GM13976 (cell line): Measurements from ENCODE around the gene MTUS2.

Source experiments
- DNase-seq: peaks from one replicate; pipeline ENCODE4 v3.0.0; 2012; ENCODE audit warnings: low spot score
- in situ Hi-C: fragments of 300-500 bp; cut with MboI; formaldehyde crosslinking; loops from one replicate; pipeline ENCODE4 v1.12.0; 2022; ENCODE audit warnings: low sequenced_read_pairs, mixed read lengths, inconsistent platforms; ENCODE audit not compliant: unreplicated experiment
- TF ChIP-seq, protein P1 (sequence below): IDR thresholded peaks from 2 replicates; pipeline ENCODE4 v1.5.1; 2012; ENCODE audit warnings: borderline replicate concordance, mild to moderate bottlenecking; ENCODE audit not compliant: insufficient read depth; ENCODE audit errors: extremely low read depth, missing control alignments, control extremely low read depth

MTUS2 gene

DNA sequence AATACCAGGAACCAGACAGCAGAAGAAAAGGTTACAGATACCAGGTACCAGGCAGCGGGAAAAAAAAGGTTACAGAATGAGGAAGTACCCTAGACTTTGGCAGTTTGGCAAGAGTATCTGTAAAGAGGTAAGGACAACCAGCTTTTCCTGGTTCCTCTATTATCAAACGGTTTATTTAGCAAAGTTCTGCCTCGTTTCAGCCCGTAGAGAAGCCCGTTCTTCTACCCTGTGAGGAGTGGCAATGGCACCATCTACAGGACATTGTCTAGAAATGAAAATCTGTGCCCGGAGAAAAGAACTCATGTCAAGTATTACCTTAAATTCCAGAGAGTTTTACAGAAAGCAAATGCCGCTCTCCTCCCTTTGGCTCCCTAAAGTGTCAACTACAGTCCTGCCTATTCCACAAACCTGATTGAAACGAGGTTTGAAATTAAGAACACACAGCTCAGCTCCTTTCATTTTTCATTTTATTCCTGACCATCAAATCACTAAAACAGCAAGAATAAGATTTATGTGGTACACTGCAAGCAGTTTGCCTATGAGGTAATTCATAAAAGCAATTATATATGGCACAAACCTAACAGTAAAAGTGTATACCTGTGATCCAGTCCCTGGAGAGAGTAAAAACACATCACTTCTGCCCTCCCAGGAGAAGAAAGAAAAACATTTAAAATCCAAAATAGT, 549.1 kb downstream of the MTUS2 start:
- TF ChIP-seq, protein P1, sequence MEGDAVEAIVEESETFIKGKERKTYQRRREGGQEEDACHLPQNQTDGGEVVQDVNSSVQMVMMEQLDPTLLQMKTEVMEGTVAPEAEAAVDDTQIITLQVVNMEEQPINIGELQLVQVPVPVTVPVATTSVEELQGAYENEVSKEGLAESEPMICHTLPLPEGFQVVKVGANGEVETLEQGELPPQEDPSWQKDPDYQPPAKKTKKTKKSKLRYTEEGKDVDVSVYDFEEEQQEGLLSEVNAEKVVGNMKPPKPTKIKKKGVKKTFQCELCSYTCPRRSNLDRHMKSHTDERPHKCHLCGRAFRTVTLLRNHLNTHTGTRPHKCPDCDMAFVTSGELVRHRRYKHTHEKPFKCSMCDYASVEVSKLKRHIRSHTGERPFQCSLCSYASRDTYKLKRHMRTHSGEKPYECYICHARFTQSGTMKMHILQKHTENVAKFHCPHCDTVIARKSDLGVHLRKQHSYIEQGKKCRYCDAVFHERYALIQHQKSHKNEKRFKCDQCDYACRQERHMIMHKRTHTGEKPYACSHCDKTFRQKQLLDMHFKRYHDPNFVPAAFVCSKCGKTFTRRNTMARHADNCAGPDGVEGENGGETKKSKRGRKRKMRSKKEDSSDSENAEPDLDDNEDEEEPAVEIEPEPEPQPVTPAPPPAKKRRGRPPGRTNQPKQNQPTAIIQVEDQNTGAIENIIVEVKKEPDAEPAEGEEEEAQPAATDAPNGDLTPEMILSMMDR = no peak
- in situ Hi-C loops = loop anchor here (5.0 to 25.0 kb wide), 3 partner anchors 282 to 1057 kb away; no protein-coding TSS in a partner anchor
- no peak for DNase-seq

DNA sequence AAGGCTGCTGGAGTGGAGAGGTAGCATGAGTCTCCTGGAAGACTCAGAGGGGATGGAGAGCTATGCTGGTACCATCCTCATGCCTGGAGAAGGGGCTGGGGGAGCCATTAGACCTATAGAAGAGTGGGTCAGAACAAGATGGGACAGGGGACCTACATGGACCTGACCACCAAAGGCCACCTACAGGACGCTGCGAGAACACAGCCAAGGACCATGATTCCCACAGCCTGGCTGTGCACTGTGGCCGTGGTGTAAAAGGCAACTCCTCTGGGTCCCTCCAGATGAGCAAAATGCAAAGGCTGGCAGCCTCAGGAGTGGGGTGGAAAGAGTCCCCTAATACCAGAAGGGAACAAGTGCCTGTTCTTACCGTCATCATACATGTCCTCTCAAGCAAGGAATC, 559.1 kb downstream of the MTUS2 start:
- DNase-seq = no peak
- in situ Hi-C loops = no loop called here
- TF ChIP-seq, protein P1 = no peak

- in situ Hi-C loops = no loop called here
- DNase-seq = no peak
- TF ChIP-seq, protein P1 = no peak
Observed at GRCh38 chr13:29379865-29380264, 559.7 kb downstream of the MTUS2 start.

DNA sequence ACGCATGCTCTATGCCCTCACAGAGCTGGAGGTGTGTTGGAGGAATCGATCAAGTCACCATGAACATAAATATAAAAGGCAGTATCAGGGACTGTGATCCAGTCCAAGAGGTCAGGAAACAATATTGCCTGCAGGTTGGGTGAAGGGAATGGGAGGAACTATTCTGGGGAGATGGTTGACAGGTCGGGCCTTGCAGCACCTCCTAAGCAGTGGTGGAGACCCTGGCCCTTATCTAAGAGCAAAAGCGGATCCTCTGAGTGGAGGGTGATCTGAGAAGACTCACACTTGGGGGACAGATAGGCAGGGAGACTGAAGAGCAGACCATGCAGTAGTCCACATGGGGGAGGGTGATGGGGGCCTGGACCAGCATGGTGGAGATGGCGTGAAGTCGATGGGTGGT, 561.9 kb downstream of the MTUS2 start:
- TF ChIP-seq, protein P1 = no peak

GRCh38 chr13:29383476-29383875, 563.3 kb downstream of the MTUS2 start:
- no peak for DNase-seq
- in situ Hi-C loops = no loop called here
- TF ChIP-seq, protein P1 = no peak

More for the DNA sequence above, 561.9 kb downstream of the MTUS2 start:
- DNase-seq = no peak
- in situ Hi-C loops = no loop called here

DNA sequence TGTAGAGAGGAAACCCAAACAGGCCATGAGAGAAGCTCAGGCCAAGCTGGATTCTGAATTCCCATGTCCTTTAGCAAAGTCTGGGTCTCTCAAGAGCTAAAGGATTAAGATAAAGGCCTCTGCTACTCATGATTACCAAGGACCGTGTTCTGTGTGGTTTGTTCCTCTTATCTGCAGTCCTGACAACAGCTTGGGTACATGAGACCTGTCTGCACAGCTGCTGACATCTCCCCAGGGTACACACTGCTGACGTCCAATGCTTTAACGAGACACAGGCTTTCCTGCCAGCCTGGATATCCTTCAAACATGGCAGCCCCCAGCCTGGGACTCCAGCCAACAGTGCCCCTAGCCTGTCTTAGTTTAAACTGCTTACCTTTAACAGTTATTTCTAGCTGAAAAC, 564.3 kb downstream of the MTUS2 start:
- in situ Hi-C loops = no loop called here
- TF ChIP-seq, protein P1 = no peak
- no peak for DNase-seq

GRCh38 chr13:29384871-29385270, 564.7 kb downstream of the MTUS2 start:
- TF ChIP-seq, protein P1 = no peak
- DNase-seq = no peak
- in situ Hi-C loops = no loop called here
